ENCODE results near the gene TSSK6. TPM values are rescaled to one million over a fixed set of nuclear protein-coding genes. Genes with fewer than 3 reads are reported as not detected.

The TSSK6 gene
- total and polyA plus RNA-seq, 10 of the 15 experiments (the other 5 are each of a cell fraction or from before 2014, with no cell fraction given) = 0.06 to 3.6 (median 0.98) TPM; not detected in 2

DNA sequence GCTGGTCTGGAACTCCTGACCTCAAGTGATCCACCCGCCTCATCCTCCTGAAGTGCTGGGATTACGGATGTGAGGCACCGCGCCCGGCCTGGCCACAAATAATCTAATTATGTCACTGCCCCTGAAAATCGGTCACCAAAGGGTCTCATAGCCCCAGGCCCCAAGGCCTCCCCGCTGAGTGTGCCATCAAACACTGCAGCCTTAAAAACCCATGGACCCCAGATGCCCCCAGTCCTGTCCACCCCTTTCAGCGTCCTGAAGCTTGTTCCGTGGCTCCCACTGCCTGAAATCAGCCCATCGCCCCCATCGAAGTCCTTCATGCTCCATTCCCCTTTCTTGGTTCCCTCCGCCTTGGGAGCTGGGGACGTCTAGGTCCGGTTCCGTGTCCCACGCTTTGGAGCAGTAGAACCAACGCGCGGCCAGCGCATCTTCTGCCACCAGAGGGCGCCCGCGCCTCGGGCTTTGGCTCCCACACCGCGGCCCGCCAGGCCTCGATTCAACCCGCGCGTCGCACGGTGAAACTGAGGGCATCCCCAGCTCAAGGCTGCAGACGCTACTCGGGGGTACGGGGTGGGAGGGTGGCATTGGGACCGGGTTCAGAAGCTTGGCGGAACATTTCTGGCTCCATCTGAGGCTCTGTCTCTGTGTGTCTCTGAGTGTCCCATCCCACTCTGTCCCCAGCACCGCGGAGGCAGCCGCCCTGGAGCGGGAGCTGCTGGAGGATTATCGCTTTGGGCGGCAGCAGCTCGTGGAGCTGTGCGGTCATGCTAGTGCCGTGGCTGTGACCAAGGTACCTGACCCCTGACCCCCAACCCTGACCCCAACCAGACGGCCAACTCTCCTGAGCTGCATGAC is 16.8 kb upstream of the TSSK6 start (continued):
- TF ChIP-seq, protein P1, sequence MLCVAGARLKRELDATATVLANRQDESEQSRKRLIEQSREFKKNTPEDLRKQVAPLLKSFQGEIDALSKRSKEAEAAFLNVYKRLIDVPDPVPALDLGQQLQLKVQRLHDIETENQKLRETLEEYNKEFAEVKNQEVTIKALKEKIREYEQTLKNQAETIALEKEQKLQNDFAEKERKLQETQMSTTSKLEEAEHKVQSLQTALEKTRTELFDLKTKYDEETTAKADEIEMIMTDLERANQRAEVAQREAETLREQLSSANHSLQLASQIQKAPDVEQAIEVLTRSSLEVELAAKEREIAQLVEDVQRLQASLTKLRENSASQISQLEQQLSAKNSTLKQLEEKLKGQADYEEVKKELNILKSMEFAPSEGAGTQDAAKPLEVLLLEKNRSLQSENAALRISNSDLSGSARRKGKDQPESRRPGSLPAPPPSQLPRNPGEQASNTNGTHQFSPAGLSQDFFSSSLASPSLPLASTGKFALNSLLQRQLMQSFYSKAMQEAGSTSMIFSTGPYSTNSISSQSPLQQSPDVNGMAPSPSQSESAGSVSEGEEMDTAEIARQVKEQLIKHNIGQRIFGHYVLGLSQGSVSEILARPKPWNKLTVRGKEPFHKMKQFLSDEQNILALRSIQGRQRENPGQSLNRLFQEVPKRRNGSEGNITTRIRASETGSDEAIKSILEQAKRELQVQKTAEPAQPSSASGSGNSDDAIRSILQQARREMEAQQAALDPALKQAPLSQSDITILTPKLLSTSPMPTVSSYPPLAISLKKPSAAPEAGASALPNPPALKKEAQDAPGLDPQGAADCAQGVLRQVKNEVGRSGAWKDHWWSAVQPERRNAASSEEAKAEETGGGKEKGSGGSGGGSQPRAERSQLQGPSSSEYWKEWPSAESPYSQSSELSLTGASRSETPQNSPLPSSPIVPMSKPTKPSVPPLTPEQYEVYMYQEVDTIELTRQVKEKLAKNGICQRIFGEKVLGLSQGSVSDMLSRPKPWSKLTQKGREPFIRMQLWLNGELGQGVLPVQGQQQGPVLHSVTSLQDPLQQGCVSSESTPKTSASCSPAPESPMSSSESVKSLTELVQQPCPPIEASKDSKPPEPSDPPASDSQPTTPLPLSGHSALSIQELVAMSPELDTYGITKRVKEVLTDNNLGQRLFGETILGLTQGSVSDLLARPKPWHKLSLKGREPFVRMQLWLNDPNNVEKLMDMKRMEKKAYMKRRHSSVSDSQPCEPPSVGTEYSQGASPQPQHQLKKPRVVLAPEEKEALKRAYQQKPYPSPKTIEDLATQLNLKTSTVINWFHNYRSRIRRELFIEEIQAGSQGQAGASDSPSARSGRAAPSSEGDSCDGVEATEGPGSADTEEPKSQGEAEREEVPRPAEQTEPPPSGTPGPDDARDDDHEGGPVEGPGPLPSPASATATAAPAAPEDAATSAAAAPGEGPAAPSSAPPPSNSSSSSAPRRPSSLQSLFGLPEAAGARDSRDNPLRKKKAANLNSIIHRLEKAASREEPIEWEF (IDR thresholded peaks at IDR 0.05; ENCODE audit: insufficient replicate concordance, low read depth, low read length) = no peak
- TF ChIP-seq, protein P2, sequence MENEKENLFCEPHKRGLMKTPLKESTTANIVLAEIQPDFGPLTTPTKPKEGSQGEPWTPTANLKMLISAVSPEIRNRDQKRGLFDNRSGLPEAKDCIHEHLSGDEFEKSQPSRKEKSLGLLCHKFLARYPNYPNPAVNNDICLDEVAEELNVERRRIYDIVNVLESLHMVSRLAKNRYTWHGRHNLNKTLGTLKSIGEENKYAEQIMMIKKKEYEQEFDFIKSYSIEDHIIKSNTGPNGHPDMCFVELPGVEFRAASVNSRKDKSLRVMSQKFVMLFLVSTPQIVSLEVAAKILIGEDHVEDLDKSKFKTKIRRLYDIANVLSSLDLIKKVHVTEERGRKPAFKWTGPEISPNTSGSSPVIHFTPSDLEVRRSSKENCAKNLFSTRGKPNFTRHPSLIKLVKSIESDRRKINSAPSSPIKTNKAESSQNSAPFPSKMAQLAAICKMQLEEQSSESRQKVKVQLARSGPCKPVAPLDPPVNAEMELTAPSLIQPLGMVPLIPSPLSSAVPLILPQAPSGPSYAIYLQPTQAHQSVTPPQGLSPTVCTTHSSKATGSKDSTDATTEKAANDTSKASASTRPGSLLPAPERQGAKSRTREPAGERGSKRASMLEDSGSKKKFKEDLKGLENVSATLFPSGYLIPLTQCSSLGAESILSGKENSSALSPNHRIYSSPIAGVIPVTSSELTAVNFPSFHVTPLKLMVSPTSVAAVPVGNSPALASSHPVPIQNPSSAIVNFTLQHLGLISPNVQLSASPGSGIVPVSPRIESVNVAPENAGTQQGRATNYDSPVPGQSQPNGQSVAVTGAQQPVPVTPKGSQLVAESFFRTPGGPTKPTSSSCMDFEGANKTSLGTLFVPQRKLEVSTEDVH (IDR thresholded peaks at IDR 0.05; ENCODE audit: low read depth, partially characterized antibody) = no peak
- TF ChIP-seq BHLHE40 (IDR thresholded peaks at IDR 0.05; ENCODE audit: borderline replicate concordance in 1 of 2, low read depth in 2 of 2, low read length in 1 of 2) (0 out of 4 replicates have a peak, but pooled peaks of 1 of the 2 experiments have one; percentile 21), WRNIP1 (IDR thresholded peaks at IDR 0.05; ENCODE audit: borderline replicate concordance, low read depth, low read length) (no peak), RELA (IDR thresholded peaks at IDR 0.05; ENCODE audit: borderline replicate concordance, partially characterized antibody) (peak; percentile 26), ZNF207 (IDR thresholded peaks at IDR 0.05; ENCODE audit: borderline replicate concordance) (no peak), DPF2 (IDR thresholded peaks at IDR 0.05) (no peak), TAF1 (IDR thresholded peaks at IDR 0.05; ENCODE audit: borderline replicate concordance, low read depth, low read length) (no peak), MYC (IDR thresholded peaks at IDR 0.05; ENCODE audit: insufficient read depth, insufficient read length, insufficient replicate concordance, low read length, severe bottlenecking) (no peak), SMC3 (IDR thresholded peaks at IDR 0.05; ENCODE audit: borderline replicate concordance, low read length) (peak; percentile 95), LARP7 (IDR thresholded peaks at IDR 0.05) (0 out of 2 replicates have a peak, but pooled peaks have one; percentile 27), POLR2A (IDR thresholded peaks at IDR 0.05; ENCODE audit: low read depth, low read length) (peak; percentile 47), NR2F1 (conservative IDR thresholded peaks at IDR 0.05) (peak; percentile 56), NFYB (IDR thresholded peaks at IDR 0.05; ENCODE audit: insufficient read depth, low read depth, low read length) (no peak), STAT3 (IDR thresholded peaks at IDR 0.05; ENCODE audit: low read depth, low read length) (no peak), RFX5 (IDR thresholded peaks at IDR 0.05; ENCODE audit: low read depth, low read length) (no peak), ZNF622 (IDR thresholded peaks at IDR 0.05) (no peak), GABPA (IDR thresholded peaks at IDR 0.05; ENCODE audit: low read depth) (no peak)
- TF ChIP-seq, protein P3, sequence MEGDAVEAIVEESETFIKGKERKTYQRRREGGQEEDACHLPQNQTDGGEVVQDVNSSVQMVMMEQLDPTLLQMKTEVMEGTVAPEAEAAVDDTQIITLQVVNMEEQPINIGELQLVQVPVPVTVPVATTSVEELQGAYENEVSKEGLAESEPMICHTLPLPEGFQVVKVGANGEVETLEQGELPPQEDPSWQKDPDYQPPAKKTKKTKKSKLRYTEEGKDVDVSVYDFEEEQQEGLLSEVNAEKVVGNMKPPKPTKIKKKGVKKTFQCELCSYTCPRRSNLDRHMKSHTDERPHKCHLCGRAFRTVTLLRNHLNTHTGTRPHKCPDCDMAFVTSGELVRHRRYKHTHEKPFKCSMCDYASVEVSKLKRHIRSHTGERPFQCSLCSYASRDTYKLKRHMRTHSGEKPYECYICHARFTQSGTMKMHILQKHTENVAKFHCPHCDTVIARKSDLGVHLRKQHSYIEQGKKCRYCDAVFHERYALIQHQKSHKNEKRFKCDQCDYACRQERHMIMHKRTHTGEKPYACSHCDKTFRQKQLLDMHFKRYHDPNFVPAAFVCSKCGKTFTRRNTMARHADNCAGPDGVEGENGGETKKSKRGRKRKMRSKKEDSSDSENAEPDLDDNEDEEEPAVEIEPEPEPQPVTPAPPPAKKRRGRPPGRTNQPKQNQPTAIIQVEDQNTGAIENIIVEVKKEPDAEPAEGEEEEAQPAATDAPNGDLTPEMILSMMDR (IDR thresholded peaks at IDR 0.05 in 2 of 3, conservative IDR thresholded peaks at IDR 0.05 in 1 of 3; ENCODE audit: control insufficient read depth in 2 of 3, extremely low read depth in 1 of 3, insufficient read depth in 1 of 3, low read depth in 3 of 3, low read length in 3 of 3) = peak; percentile 95 to 96 (median 95)

Measured in GM12878 (cell line).